ENCODE results near the gene GALNT17.

DNA sequence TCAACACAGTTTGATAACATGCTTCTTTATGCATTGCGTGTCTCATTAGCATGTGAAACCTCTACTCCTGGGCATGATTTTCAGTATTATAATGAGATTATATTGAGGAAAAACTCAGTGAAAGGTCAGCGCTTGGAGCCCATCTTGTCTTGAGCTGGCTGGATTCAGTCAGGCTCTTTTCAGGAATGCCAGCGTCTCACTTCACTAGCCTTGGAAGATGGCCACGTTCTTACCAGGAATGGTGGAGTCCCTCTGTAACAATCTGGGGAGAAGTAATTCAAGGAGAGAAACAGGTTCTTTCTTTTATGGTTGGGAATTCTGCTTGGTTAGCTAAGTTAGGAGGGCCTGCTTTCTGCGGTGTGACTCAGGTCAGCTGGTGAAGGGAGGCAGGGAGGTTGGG lies 241.0 kb downstream of the GALNT17 start:
- TF ChIP-seq, protein P1, sequence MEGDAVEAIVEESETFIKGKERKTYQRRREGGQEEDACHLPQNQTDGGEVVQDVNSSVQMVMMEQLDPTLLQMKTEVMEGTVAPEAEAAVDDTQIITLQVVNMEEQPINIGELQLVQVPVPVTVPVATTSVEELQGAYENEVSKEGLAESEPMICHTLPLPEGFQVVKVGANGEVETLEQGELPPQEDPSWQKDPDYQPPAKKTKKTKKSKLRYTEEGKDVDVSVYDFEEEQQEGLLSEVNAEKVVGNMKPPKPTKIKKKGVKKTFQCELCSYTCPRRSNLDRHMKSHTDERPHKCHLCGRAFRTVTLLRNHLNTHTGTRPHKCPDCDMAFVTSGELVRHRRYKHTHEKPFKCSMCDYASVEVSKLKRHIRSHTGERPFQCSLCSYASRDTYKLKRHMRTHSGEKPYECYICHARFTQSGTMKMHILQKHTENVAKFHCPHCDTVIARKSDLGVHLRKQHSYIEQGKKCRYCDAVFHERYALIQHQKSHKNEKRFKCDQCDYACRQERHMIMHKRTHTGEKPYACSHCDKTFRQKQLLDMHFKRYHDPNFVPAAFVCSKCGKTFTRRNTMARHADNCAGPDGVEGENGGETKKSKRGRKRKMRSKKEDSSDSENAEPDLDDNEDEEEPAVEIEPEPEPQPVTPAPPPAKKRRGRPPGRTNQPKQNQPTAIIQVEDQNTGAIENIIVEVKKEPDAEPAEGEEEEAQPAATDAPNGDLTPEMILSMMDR (IDR thresholded peaks at IDR 0.05) = no peak
- no peak for TF ChIP-seq POLR2A (IDR thresholded peaks at IDR 0.05)

Data from uterus (tissue), 2 donors.